K562 (cell line): ENCODE results near the gene LRRC37A3. TPM values are rescaled to one million over a fixed set of nuclear protein-coding genes. Genes with fewer than 3 reads are reported as not detected.
A peak's percentile ranks its signal among the peaks of the same experiment; 100 is the strongest.
"Not testable (repeated sequence)": the region's sequence is repeated elsewhere in the genome, so short reads cannot be mapped to it uniquely, and the experiment has no call there.

Experiments
- CTCF ChIP-seq, 3 experiments: IDR thresholded peaks in 2 of 3; conservative IDR thresholded peaks in 1 of 3; 2 replicates each; pipeline ENCODE4 v1.5.1; 2011 to 2012; ENCODE audit warnings: low read length in 3 of 3, mild to moderate bottlenecking in 3 of 3, control low read depth in 2 of 3, improper control_type of control experiment in 1 of 3, inconsistent platforms in 1 of 3, low read depth in 1 of 3, mixed read lengths in 1 of 3, moderate library complexity in 1 of 3; ENCODE audit not compliant: insufficient read depth in 2 of 3
- DMBX1 ChIP-seq: fragments of 250-450 bp; sonication (Bioruptor Pico); IDR thresholded peaks from 2 replicates; pipeline ENCODE4 v1.8.0; 2022; ENCODE audit warnings: inconsistent platforms, mild to moderate bottlenecking, moderate library complexity, borderline replicate concordance
- HIVEP1 ChIP-seq: fragments of 250-450 bp; sonication (Bioruptor Pico); IDR thresholded peaks from 2 replicates; pipeline ENCODE4 v1.4.0; 2020; ENCODE audit warnings: mild to moderate bottlenecking
- L3MBTL2 ChIP-seq: fragments of 450-650 bp; IDR thresholded peaks from 2 replicates; pipeline ENCODE4 v1.6.1; 2016; ENCODE audit warnings: mild to moderate bottlenecking, moderate library complexity
- NONO ChIP-seq, 2 experiments: fragments of 200-400 bp in 1 of 2; fragments of 450-650 bp in 1 of 2; formaldehyde crosslinking in 1 of 2; IDR thresholded peaks; 2 replicates each; pipeline ENCODE4 v1.6.1; 2017; ENCODE audit warnings: low read depth in 2 of 2, mild to moderate bottlenecking in 2 of 2, moderate library complexity in 2 of 2, low read length in 1 of 2
- NR4A1 ChIP-seq, 2 experiments: fragments of 250-450 bp in 1 of 2; fragments of 450-650 bp in 1 of 2; sonication (Bioruptor Pico) in 1 of 2; IDR thresholded peaks; 2 replicates each; pipeline versions ENCODE4 v1.4.0 to v1.6.1; 2016 to 2020; ENCODE audit warnings: mild to moderate bottlenecking in 2 of 2, missing compliant biosample characterization in 1 of 2, missing genetic modification characterization in 1 of 2, moderate library complexity in 1 of 2
- NRF1 ChIP-seq, 2 experiments: fragments of 450-650 bp; IDR thresholded peaks in 1 of 2; conservative IDR thresholded peaks in 1 of 2; 2 replicates each; pipeline ENCODE4 v1.6.1; 2014; ENCODE audit warnings: mild to moderate bottlenecking in 2 of 2
- RAD21 ChIP-seq, 2 experiments: fragments of 250-450 bp in 1 of 2; fragments of 450-650 bp in 1 of 2; sonication (Bioruptor Pico) in 1 of 2; formaldehyde crosslinking in 1 of 2; IDR thresholded peaks in 1 of 2; conservative IDR thresholded peaks in 1 of 2; 2 replicates each; pipeline versions ENCODE4 v1.4.0 to v1.8.0; 2020 to 2022; ENCODE audit warnings: mild to moderate bottlenecking in 2 of 2, moderate library complexity in 1 of 2
- RBFOX2 ChIP-seq: fragments of 200-400 bp; formaldehyde crosslinking; IDR thresholded peaks from 2 replicates; pipeline ENCODE4 v1.6.1; 2017; ENCODE audit warnings: low read depth, mild to moderate bottlenecking, low read length, moderate library complexity
- SMAD4 ChIP-seq: fragments of 250-450 bp; sonication (Bioruptor Pico); conservative IDR thresholded peaks from 2 replicates; pipeline ENCODE4 v1.8.0; 2021; ENCODE audit warnings: inconsistent platforms, mild to moderate bottlenecking, moderate library complexity
- ZBTB40 ChIP-seq, 2 experiments: fragments of 450-650 bp in 1 of 2; sonication (generic) in 1 of 2; formaldehyde crosslinking in 1 of 2; IDR thresholded peaks; 2 replicates each; pipeline versions ENCODE4 v1.7.1 to v1.9.0; 2016 to 2022; ENCODE audit warnings: inconsistent platforms in 1 of 2, mild to moderate bottlenecking in 1 of 2, missing genetic modification reagents in 1 of 2
- ZNF311 ChIP-seq: fragments of 250-450 bp; sonication (Bioruptor Pico); IDR thresholded peaks from 2 replicates; pipeline ENCODE4 v1.4.0; 2020; ENCODE audit warnings: mild to moderate bottlenecking, moderate library complexity
- ZNF584 ChIP-seq: fragments of 200-800 bp; sonication (Bioruptor generic); IDR thresholded peaks from 2 replicates; pipeline ENCODE4 v1.6.1; 2016; ENCODE audit warnings: low read depth, mild to moderate bottlenecking, missing genetic modification characterization, missing compliant biosample characterization
- ZNF76 ChIP-seq: fragments of 250-450 bp; sonication (Bioruptor Pico); IDR thresholded peaks from 2 replicates; pipeline ENCODE4 v1.4.0; 2020; ENCODE audit warnings: mild to moderate bottlenecking, moderate library complexity, borderline replicate concordance
- polyA plus RNA-seq, 8 experiments: library from polyadenylated mRNA; depleted of rRNA in 4 of 8; stranded (reverse) in 5 of 8; unstranded in 3 of 8; fragments of >200 nt; fragmentation: Nextera tagmentation in 2 of 8; fragmentation: Illumina TruSeq in 1 of 8; extraction: Ambion mirVana in 2 of 8; extraction: Trizol in 1 of 8; gene quantifications; 2 replicates each; pipeline versions ENCODE4 v1.2.1 to v1.2.3, GENCODE V29; 2011 to 2014; ENCODE audit warnings: inconsistent platforms in 1 of 8, missing spikeins in 1 of 8
- total RNA-seq, 7 experiments: library from RNA; depleted of rRNA in 6 of 7; stranded (reverse); fragments of >200 nt in 6 of 7; fragmentation: Illumina TruSeq in 2 of 7; extraction: Trizol in 2 of 7; gene quantifications; 2 replicates each; pipeline versions ENCODE4 v1.2.1 to v1.2.3, GENCODE V29; 2011 to 2021; ENCODE audit warnings: low replicate concordance in 1 of 7

Gene LRRC37A3
- total and polyA plus RNA-seq, 9 of the 15 experiments (the other 6 are each of a cell fraction or from before 2014, with no cell fraction given) = 0.14 to 5.9 (median 2.2) TPM

DNA sequence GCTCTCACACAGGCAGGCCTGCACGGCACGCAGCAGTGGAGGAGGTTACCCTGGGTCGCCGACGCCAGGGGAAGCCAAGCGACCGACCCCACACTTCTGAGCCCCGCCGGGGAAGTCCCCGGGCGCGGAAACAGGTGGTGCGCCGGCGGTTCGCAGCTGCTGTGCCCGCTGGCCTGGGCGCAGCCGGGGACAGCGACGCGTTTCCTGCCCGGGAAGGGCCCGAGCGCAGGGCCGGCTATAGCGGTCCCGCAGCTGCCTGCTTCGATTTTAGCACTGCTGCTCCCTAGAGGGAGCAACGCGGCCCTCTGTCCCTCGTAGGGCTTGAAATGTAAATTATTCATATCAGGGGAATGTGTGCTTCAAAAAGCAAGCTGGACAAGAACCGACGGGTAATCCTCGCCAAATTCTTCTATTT lies 46.6 kb upstream of the LRRC37A3 start (continued):
- peak; percentile 75; the same call in 1 of the 2 replicates for TF ChIP-seq NR4A1 (CRISPR knock-in tag; IDR thresholded peaks at IDR 0.05)
- TF ChIP-seq NR4A1 (tag; IDR thresholded peaks at IDR 0.05); ZBTB40 (CRISPR knock-in tag; IDR thresholded peaks at IDR 0.05): not testable (repeated sequence)
- TF ChIP-seq RAD21 (CRISPR knock-in tag; conservative IDR thresholded peaks at IDR 0.05 in 1 of 2, IDR thresholded peaks at IDR 0.05 in 1 of 2) = peak in 1 of 2 experiments; percentile 44; a peak in 3 of 4 replicates
- TF ChIP-seq NONO (IDR thresholded peaks at IDR 0.05; ENCODE audit: low read depth in 2 of 2, low read length in 1 of 2) = peak in 1 of 2 experiments; percentile 64; a peak in 1 of 4 replicates
- 0 out of 2 replicates have a peak, but pooled peaks have one; percentile 66 for TF ChIP-seq ZNF76 (CRISPR knock-in tag)
- peak; percentile 43 to 44; a peak in 2 of 4 replicates for TF ChIP-seq NRF1 (conservative IDR thresholded peaks at IDR 0.05 in 1 of 2, IDR thresholded peaks at IDR 0.05 in 1 of 2)
- TF ChIP-seq RBFOX2 = peak; percentile 80
- peak; percentile 78 for TF ChIP-seq HIVEP1 (CRISPR knock-in tag)
- 0 out of 2 replicates have a peak, but pooled peaks have one; percentile 10 for TF ChIP-seq ZNF311 (CRISPR knock-in tag)
- peak; percentile 98 for TF ChIP-seq L3MBTL2
- peak; percentile 43; the same call in 1 of the 2 replicates for TF ChIP-seq ZNF584 (CRISPR knock-in tag)
- TF ChIP-seq CTCF (IDR thresholded peaks at IDR 0.05 in 2 of 3, conservative IDR thresholded peaks at IDR 0.05 in 1 of 3; ENCODE audit: insufficient read depth in 2 of 3, low read depth in 1 of 3, low read length in 3 of 3) = peak; percentile 33 to 42 (median 36); a peak in 3 of 6 replicates
- TF ChIP-seq SMAD4 (CRISPR knock-in tag) = peak; percentile 82
- TF ChIP-seq ZBTB40 (IDR thresholded peaks at IDR 0.05) = 0 out of 2 replicates have a peak, but pooled peaks have one; percentile 20
- TF ChIP-seq DMBX1 (CRISPR knock-in tag) = peak; percentile 68; the same call in 1 of the 2 replicates
